GM18520 (cell line): ENCODE results near the gene E2F1.

Experiments
- ATAC-seq: cut with Tn5 transposase; IDR thresholded peaks from one replicate; pipeline ENCODE4 v1.9.1; 2021; ENCODE audit not compliant: unreplicated experiment

Gene E2F1

DNA sequence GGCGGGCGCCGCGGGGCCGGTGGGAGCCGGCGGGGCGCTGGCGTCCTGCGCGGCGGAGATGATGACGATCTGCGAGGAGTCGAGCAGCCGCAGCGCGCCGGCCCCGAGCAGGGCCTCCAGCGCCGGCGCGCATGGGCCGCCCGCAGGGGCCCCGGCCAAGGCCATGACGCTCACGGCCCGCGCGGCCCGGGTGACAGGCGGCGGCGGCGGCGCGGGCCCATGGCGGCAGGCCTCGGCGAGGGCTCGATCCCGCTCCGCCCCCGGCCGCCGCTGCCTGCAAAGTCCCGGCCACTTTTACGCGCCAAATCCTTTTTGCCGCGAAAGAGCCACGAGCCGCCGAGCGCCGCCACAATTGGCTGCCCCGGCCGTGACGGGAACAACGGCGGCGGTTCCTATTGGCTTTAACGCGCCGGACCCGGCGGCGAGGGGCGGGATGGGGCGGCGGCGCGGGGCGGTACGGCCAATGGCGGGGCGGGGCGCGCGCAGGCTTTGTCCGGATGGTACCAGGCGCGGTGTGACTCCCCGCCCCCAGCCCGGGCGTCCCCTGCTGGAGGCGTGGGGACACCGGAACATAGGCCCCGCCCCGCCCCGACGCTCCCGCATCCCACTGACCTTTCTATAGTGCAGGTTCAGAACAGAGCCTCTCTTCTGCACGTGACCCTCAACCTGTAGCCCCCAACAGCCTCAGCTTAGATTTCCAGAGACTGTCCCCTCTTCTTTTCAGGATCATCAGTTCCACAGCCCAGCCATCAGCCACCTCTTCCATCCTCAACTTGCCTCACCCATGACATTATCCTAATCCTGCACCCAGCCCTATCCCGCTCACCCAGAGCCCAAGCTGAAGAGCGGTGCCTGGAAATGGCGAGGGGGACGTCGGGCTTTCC is at the start of gene E2F1:
Gene E2F1, minus strand, starts transcription at position 286 of the 884 bp plus-strand sequence. Its CDS starts 121 bp downstream, at position 165.
- ATAC-seq: peak; percentile 77

GRCh38 chr20:33733654-33734576 is 47.7 kb upstream of the E2F1 start:
- no peak for ATAC-seq

DNA sequence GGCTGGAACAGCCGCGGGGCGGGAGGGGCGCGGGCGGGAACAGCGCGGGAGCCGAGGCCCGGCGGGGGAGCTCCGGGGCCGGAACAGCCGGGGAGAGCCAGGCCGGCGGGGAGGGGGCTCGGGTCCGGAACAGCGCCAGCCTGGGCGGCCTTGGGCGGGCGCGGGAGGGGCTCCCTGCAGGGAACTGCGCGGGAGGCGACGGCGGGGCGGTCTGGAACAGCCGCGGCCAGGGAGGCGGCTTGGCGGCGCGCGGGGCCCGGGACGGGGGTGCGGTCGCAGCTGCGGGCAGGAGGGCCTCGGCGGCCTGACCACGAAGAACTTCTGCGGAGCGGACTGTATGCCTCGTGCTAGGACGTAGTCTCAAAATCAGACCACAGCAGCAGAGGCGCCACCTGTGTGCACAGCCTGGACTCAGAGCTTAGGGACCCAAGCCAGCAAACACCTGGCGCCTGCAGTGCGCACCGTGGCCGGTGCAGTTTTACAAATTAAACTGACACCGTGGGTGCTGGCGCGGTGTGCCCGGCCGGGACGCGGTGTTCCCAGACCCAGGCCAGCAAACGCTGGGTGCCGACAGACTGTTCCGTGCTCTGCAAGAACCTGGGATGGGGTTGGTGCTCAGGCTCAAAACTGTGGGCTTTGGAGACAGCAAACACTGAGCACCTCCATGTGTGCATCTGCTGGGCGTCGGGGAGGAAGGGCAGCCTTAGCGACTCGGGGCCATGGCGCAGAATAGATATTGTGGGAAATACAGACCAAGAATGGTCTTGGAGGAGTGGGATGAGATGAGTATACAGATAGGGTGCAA is 46.2 kb upstream of the E2F1 start:
- ATAC-seq: peak; percentile 30

DNA sequence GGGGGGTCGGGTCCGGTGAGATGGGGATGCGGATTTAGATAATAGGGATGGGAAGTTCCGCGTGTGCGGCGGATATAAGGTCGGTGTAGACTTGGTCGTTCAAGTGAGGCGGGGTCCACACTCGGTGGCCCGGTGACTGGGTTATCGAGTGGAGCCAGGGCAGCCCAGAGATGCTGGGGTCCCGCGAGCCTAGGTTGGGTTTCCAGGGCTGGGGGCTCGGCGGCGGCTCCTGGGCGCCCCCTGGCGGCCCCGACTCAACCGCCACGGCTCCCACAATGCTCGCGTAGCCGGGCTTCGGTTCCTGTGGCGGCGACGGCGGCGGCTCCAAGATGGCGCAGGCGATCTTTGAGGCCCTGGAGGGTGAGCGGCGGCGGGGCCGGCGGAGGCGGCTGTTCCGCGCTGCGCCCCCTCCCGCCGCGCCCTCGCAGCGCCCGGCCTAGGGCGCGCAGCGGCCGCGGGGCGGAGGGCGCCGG is 45.5 kb upstream of the E2F1 start, which contains the start of gene ZNF341:
Gene ZNF341, plus strand, starts transcription at position 304 of the 473 bp plus-strand sequence. Its CDS starts 26 bp downstream, at position 330.
- ATAC-seq: peak; percentile 66

DNA sequence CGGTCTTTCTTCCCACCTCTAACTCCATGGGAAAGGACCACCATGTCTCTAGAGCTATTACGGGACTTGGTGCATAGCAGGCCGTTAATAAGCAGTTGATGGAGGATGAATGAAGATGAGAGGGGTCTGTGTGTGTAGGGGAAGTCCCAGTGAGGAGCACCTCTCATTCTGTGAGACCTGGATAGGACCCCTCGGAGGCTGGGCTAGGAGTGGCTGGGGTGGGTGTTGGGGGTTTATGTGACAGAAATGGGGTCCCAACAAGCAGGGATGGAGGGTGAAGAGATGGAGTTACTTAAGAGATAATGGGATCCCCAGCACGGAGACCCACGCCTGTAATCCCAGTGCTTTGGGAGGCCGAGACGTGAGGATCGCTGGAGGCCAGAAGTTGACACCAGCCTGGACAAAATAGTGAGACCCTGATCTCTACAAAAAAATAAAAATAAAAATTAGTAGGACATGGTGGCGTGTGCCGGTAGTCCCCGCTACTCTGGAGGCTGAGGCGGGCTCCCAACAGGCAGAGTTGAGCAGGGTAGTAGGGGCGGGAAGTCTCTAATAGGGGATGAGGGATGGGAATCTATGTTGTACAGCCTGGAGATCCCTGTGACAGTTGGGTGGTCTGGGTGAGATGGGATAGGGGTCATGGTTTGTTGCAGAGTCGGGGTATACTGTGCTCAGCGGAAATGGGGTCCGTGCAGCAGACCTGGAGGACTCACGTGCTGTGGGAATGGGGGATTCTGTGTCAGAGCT is 44.9 kb upstream of the E2F1 start:
- ATAC-seq: no peak

GRCh38 chr20:33729101-33729500 is 42.9 kb upstream of the E2F1 start:
- no peak for ATAC-seq

DNA sequence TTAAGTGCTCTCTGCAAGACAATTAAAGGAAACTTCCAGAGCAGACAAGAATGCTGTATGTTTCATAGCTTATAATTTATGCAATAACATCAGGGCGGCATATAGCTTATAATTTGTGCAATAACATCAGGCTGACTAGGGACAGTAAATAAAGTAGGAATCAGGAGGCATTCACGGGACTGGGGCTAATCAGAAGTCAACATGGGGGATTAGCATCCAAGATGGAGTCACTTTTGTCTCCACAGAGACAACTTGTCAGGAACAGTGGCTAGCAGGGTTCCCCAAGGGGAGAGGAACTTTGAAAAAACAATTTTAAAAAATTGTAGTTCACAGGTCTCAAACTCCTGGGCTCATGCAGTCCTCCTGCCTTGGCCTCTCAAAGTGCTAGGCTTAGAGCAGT is 42.3 kb upstream of the E2F1 start:
- ATAC-seq: no peak

GRCh38 chr20:33727806-33728205 is 41.6 kb upstream of the E2F1 start:
- ATAC-seq: no peak

DNA sequence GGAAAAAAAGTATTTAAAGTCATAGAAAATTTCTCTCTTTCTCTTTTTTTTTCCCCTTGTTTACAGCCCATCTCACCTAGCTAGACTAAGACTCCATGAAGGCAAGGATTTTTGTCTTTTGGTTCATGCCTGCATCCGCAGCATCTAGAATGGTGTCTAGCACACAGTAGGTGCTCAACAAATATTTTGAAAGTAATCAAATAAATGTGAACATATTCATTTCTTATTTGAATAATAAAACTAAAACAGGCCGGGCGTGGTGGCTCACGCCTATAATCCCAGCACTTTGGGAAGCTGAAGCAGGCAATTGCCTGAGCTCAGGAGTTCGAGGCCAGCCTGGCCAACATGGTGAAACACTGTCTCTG is 40.9 kb upstream of the E2F1 start:
- no peak for ATAC-seq

- ATAC-seq: no peak
Measured at GRCh38 chr20:33725607-33726264, 39.6 kb upstream of the E2F1 start.

DNA sequence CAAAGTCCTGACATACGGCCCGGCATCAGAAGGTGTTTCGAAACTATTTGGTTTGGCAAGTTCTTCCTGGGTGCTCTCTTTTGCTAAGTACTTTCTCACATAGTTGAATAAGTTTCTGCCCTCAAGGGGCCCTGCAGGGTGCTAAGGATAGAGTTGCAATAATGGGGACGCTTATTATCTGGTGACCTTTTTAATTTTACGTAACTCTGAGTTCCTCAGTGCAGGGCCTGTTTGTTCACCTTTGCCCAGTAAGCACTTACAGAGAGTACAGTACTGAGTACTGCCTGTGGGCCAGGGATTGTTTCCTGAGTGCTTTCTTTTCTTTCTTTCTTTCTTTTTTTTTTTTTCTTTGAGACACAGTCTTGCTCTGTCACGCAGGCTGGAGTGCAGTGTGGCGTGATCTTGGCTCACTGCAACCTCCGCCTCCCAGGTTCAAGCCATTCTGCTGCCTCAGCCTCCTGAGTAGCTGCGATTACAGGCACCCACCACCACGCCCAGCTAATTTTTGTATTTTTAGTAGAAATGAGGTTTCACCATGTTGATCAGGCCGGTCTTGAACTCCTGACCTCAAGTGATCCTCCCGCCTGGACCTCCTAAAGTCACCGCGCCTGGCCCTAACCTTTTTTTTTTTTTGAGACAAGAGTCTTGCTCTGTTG is 38.4 kb upstream of the E2F1 start:
- ATAC-seq: no peak

DNA sequence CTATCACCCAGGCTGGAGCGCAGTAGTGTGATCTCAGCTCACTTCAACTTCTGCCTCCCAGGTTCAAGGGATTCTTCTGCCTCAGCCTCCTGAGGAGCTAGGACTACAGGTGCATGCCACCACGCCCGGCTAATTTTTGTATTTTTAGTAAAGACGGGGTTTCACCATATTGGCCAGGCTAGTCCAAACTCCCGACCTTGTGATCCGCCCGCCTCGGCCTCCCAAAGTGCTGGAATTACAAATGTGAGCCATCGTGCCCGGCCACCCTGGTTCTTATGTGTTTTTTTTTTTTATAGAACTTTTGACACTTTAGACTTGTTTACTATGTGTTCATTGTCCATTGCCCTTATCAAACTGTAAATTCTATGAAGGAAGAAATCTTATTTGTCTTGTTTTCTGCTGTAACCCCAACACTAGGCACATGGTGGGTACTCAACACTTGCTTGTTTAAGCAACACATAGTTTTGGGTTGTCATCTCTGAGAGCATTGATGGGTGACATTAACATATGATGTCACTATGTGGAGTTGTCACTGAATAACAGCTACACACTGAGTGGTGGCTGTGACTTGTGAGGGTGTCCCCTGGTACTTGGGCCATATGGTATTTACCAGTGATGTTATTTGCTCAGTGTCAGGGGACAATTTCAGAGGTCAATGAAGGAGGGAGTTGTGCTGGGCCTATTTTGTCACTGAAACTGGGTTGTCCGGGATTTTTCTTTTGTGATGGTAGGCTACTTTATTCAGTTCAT is 35.4 kb upstream of the E2F1 start:
- ATAC-seq: no peak

DNA sequence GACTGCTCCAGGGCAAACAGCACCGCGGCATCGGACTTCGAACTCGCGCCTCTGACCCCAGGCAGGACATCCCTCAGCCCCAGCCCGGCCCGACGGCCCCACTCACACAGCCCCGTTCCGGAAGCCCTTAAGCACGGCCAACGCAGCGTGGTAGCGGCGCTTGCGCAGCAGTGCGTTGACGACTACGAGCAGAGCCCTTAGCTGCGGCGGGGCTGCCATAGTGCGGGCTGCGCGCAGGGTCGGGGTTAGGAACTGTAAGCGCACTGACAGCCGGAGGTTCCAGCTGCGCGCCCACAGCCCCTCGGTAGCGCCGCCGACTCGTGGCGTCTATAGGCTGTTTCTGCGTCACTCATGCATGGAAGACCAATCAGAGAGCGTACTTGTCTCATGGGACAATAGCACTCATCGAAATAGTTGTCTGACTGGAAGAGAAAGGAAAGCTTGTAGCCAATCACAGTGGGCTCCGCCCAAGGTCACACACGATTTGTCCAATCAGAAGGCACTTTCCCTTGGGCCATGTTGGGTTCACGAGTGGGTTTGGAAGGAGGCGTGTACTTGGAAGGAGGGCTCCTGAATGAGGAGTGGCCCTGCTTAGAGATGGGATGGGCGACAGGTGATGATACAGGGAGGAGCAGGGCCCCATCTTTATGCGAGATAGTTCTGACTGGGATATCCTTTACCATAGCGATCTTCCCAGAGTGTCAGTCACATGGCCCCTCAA is 34.0 kb upstream of the E2F1 start, which contains the start of gene PXMP4:
Gene PXMP4, minus strand, starts transcription at position 322 of the 721 bp plus-strand sequence. Its CDS starts 103 bp downstream, at position 219.
- ATAC-seq: peak; percentile 99

- no peak for ATAC-seq
Measured at GRCh38 chr20:33719277-33719988, 33.2 kb upstream of the E2F1 start.

DNA sequence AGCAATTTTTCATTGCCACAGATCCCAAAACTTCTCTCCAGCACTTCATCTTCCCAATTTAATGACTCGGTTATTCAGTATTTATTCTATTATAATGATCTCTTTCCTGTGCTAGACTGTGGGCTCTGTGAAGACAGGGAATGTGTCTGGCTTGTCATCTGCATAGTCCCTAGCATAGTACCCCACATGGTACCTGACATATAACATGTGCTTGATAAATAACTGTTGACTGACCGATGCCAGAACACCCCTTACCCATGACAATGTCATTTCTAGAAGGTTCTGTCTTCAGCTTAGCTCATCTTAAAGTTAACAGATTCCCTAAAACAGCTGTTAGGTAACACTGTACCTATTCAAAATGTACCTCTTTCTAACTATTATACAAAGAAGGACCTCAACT is 30.3 kb upstream of the E2F1 start:
- no peak for ATAC-seq

DNA sequence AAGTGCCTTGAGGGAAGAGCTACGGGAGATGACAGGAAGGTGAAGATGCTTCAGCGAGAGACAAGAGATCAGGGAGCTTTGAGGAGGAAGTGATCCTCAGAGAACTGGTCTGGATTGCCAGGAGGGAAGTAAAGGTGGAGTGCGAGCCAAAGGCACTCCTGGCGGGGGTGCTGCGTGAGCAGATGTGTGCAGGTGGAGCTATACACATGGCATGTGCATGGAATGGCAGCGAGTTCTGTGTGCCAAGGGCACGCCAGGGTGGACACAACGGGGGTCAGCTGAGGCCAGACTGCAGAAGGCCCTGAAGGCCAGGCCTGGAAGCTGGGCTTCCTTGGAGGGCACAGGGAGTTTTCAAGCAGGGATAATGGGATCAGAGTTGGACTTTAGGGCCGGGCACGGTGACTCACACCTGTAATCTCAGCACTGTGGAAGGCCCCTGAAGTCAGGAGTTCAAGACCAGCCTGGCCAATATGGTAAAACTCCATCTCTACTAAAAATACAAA is 27.7 kb upstream of the E2F1 start:
- ATAC-seq: no peak

DNA sequence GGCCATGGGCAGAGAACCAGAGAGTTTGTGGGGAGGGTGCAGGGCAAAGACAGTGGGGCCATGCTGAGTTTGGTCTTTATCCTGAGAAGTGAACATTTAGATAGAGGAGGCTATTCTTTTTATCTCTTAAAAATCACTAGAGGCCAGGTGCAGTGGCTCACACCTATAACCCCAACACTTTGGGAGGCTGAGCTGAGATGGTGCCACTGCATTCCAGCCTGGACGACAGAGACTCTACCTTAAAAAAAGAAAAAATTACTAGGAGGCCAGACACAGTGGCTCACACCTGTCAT is 25.2 kb upstream of the E2F1 start:
- no peak for ATAC-seq
